Mammary epithelial cell (primary cell): ENCODE results near the gene PLXNB2.
A peak's percentile ranks its signal among the peaks of the same experiment; 100 is the strongest.

ENCODE experiments used
- EZH2 ChIP-seq: IDR thresholded peaks from 2 replicates; pipeline ENCODE4 v1.6.1; 2012; ENCODE audit warnings: low read length, inconsistent platforms, borderline replicate concordance
- TF ChIP-seq, protein P1 (sequence below), 2 donors: IDR thresholded peaks in 1 of 2; conservative IDR thresholded peaks in 1 of 2; 2 replicates each; pipeline ENCODE4 v1.5.1; 2011 to 2012; ENCODE audit warnings: inconsistent platforms in 2 of 2, low read length in 2 of 2, mild to moderate bottlenecking in 2 of 2, control low read depth in 1 of 2, low read depth in 1 of 2; ENCODE audit not compliant: insufficient read depth in 1 of 2; ENCODE audit errors: extremely low read depth in 1 of 2

DNA sequence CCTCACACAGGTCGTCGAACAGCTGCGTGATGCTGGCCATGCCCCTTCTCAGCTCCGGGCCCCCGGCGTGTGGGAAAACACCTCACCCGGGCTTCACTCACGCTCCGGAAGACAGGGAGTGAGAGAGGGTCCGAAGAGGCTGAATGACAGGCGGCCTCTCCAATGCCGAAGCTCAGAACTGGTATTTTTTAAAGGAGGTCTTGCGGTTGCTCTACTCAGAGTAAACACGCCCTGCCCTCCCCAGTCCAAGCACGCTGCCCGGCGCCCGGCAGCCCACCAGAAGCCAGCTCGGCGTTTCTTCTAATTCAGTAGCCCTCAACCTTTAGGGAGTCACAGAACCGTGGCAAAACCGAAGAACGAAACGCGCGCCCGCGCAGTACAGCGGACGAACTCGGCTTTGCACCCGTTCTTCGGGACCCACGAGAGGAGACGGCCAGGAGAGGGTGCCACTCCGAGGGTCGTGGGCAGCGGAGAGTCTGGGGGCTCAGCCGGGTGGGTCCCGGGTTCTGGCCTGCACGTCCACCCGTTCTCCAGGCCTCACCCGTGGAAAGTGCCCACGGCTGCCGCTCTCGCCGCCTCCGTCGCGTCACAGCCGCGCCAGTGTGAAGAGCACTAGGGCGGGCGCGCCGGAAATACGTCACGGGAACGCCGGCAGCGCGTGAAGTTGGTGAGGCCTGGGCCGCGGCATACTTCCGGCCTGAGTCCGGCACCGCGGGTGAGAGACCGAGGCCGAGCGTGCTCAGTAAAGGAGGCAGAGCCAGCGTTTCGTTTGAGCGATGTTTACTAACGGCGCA lies 62.8 kb downstream of the PLXNB2 start, which contains the start of gene TUBGCP6:
- TF ChIP-seq, protein P1, sequence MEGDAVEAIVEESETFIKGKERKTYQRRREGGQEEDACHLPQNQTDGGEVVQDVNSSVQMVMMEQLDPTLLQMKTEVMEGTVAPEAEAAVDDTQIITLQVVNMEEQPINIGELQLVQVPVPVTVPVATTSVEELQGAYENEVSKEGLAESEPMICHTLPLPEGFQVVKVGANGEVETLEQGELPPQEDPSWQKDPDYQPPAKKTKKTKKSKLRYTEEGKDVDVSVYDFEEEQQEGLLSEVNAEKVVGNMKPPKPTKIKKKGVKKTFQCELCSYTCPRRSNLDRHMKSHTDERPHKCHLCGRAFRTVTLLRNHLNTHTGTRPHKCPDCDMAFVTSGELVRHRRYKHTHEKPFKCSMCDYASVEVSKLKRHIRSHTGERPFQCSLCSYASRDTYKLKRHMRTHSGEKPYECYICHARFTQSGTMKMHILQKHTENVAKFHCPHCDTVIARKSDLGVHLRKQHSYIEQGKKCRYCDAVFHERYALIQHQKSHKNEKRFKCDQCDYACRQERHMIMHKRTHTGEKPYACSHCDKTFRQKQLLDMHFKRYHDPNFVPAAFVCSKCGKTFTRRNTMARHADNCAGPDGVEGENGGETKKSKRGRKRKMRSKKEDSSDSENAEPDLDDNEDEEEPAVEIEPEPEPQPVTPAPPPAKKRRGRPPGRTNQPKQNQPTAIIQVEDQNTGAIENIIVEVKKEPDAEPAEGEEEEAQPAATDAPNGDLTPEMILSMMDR (conservative IDR thresholded peaks at IDR 0.05 in 1 of 2, IDR thresholded peaks at IDR 0.05 in 1 of 2; ENCODE audit: extremely low read depth in 1 of 2, insufficient read depth in 1 of 2, low read depth in 1 of 2, low read length in 2 of 2): peak in 1 of 2 donors; percentile 28
- no peak for TF ChIP-seq EZH2
